NCI-H1694 treated with DMSO at 0.1 percent for 48 hours (cell line): Measurements from ENCODE around the gene IPO11.
"Not testable (repeated sequence)": the region's sequence is repeated elsewhere in the genome, so short reads cannot be mapped to it uniquely, and the experiment has no call there.

Experiments used
- DNase-seq: peaks from one replicate; lab custom pipeline; 2025; lab: John Stamatoyannopoulos, UW

Gene IPO11

DNA sequence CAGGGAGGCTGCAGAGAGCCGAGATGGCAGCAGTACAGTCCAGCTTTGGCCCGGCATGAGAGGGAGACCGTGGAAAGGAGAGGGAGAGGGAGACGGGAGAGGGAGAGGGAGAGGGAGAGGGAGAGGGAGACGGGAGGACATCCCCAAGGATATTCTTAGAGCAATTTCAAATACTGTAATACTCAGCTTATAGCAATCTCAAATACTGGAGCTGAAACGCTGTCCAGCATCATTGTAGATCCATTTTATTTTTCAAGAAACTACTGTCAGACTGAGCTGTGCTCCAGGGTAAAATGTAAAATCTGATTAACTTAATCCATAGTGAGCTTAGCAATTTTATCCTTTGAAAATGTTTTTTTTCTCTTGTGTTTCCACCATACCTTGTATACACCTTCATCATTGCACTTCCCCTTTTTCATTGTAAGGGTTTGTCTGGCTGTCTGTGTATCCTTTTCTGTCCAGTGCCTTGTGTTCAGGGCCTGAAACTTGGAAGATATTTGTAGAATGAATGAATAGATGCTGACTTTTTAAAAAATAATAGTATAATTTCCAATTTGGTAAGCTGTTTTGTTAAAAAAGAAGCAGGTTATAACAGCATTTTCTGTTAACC lies 102.1 kb downstream of the IPO11 start:
- no peak for DNase-seq

DNA sequence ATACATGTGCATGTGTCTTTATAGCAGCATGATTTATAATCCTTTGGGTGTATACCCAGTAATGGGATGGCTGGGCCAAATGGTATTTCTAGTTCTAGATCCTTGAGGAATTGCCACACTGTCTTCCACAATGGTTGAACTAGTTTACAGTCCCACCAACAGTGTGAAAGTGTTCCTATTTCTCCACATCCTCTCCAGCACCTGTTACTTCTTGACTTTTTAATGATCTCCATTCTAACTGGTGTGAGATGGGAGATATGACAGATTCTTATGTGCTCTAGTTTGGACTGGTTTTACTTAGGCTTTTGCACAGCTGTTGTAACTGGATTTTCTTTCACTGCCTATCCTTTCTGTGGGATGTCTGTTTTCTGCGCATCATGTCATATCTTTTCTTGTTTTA lies 108.2 kb downstream of the IPO11 start:
- not testable (repeated sequence) for DNase-seq

- no peak for DNase-seq
Measured at GRCh38 chr5:62521319-62521718, 108.8 kb downstream of the IPO11 start.

DNA sequence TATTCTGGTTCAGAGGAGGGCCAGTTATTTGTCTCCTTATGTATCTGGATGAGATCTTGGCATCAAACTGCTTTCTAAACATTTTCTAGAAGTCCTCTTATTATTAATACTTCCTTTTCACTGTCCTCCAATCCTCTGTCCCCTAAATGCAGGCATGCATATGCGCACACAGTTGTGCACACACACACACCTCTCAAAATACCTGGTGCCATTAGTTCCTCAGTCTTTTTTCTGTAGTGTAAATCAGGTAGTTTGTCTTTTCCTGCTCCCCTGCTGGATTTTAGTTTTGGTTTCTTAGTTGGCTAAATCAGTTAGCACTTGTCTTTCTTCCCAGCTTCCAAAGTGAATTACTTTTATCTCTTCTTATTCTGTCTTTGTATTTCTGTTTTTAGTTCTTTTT lies 110.2 kb downstream of the IPO11 start:
- DNase-seq: no peak

GRCh38 chr5:62533597-62533996 lies 121.0 kb downstream of the IPO11 start:
- no peak for DNase-seq

DNA sequence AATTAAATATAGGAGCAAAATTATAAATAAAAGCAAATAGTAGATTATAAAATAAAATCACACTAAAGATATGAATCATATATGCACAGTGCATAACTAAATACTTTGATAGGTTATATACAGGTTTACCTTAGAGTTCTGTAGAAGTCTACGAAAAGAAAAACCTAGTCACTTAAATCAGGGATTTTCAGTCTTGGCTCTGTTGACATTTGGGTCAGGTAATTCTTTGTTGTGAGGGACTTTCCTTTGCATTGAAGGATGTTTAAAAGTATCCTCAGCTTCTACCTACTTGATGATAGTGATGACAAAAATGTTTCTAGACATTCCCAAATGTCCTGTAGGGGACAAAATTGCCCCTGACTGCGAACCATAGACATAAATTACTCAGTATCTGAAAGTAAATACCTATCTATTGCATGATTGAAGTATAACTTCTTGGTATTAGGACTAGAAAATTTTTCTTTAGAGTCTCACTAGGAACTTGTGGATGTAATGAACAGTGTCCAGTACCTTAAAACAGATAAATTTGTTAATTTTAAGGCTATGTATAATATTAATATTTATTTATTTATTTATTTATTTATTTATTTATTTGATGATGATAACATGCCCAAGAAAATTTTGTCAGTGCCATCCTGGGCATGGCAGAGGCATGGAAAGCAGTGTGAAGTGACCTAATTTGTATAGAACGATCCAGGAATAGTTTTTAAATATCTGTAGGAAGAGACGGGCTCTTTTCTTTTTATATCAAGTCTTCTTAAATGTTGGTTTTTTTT lies 122.1 kb downstream of the IPO11 start:
- DNase-seq: no peak

DNA sequence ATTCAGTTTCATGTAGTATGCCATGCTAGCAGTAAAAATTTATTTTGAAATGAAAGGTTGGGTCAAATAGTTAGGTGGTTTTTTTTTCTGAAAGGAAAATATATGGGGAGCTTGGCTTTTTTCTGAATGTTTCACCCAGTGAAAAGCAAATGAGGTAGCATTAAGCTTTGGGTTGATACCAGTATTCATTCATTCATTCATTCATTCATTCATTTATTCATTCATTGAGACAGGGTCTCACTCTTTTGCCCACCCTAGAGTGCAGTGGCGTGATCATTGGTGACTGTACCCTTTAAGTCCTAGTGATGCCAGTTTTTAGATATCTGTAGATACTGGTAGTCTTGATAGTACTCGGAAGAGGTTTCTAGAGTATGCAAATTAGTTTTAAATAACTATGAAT lies 123.7 kb downstream of the IPO11 start:
- no peak for DNase-seq

DNA sequence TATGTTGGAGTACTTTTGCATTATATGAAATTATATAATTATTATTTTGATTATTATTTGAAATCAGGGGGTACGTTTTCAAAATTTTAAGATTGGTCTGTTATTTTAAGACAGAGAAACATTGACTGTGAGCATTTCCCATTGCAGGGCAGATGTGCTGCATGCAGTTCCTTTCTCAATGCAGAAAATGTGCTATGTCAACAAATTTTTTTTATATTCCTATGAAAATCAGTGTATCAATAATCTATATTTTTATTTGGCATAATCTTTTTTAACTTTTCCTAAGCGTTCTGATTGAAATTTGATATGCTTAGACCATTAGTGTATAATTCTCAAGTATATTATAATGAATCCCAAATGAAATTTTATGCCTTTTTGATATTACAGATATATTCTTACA lies 124.2 kb downstream of the IPO11 start:
- no peak for DNase-seq

GRCh38 chr5:62538017-62538942 lies 125.7 kb downstream of the IPO11 start:
- no peak for DNase-seq

DNA sequence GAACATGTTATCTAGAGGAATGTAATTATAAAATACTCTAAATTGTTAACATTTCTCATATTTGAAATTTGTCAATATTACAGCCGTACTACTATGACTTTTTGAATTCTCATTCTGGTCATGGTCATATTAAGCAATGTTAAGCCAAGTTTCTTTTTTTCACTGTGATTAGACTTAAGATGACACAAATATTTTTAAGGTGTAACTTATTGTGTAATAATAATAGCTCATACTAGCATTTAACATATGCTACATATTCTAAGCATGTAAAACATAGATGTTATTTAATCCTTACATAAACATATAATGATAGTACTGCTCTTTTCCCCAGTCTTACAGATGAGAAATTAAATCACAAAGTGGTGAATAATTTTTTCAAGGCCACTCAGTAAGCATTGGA lies 130.2 kb downstream of the IPO11 start:
- DNase-seq: no peak

GRCh38 chr5:62547945-62548630 lies 135.5 kb downstream of the IPO11 start:
- no peak for DNase-seq

- DNase-seq: no peak
Measured at GRCh38 chr5:62550103-62550502, 137.5 kb downstream of the IPO11 start.

GRCh38 chr5:62555930-62556329 lies 143.4 kb downstream of the IPO11 start:
- DNase-seq: no peak

DNA sequence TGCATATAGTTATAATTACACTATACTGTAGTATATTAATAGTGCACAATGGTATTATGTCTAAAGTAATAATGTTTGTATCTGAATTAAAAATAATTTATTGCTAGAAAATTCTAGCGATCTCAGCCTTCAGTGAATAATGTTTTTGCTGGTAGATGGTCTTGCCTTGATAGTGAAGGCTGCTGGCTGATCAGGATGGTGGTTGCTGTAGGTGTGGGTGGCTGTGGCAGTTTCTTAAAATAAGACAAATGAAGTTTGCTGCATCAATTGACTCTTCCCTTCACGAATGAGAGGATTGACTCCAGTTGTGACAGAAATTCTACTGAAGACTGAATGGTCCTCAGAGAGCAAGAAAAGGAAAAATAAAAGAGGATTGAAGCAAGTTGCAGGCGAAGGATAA lies 146.4 kb downstream of the IPO11 start:
- DNase-seq: no peak

GRCh38 chr5:62560786-62561185 lies 148.2 kb downstream of the IPO11 start:
- no peak for DNase-seq

DNA sequence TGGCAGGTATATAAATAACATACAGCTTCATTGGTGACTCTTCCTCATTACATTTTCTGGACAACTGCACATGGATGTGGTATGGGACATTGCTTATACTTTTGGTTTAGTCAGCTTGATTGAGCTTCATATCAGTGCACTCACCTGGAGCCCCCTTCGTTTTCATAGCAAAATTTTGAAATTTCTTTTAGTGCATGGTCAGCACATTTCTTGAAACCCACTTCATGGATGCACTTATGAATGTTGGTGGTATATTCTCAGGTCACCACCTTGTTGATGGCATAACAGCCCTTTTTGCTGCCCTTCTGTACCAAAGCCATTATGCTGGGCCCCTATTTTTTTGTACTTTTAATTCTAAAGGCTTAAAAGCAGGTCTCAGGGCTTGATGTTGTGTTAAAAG lies 149.3 kb downstream of the IPO11 start:
- no peak for DNase-seq

GRCh38 chr5:62562867-62563266 lies 150.3 kb downstream of the IPO11 start:
- no peak for DNase-seq

- no peak for DNase-seq
Measured at GRCh38 chr5:62564101-62564500, 151.5 kb downstream of the IPO11 start.

- not testable (repeated sequence) for DNase-seq
Measured at GRCh38 chr5:62565740-62566139, 153.2 kb downstream of the IPO11 start.

GRCh38 chr5:62568143-62568542 lies 155.6 kb downstream of the IPO11 start:
- DNase-seq: no peak

DNA sequence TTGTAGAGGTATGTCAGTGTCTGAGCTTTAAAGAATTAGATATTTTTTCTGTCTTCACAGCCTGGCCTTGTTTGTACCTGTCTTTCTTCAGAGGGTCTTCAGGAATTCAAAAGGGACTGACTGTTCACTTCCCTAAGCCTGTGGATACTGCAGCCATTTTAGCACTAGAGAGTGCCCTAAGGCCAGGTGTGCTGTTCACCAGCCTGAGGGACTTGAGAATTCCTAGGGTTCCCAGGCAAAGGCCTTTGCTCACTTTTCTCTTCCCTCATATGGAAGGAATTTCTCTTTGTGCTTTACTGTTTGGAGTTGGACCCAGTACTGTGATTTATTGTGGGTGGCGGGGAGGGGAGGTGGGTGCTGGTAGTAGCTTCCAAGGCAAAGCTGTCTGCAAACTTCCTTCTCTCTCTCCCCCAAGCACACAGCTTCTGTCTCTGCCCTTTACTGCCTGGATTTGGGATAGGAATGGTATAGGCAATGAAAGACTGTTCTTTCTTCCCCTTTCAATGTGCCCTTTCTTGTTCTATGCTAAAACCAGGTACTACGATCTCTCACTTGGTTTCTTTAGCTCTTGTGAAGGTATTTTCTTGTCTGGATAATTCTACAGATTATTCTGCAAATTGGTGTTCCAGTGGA lies 156.4 kb downstream of the IPO11 start:
- DNase-seq: no peak

GRCh38 chr5:62569470-62569869 lies 156.9 kb downstream of the IPO11 start:
- DNase-seq: no peak
